HepG2 (cell line): ENCODE data around the gene HSPA1L. TPM values are rescaled to one million over a fixed set of nuclear protein-coding genes. Genes with fewer than 3 reads are reported as not detected.

ENCODE experiments used
- DDIT3 ChIP-seq: sonication (generic); formaldehyde crosslinking; IDR thresholded peaks from 2 replicates; pipeline ENCODE4 v1.4.0; 2020; ENCODE audit warnings: mild to moderate bottlenecking, missing genetic modification reagents
- DNMT3B ChIP-seq: conservative IDR thresholded peaks from 2 replicates; pipeline ENCODE4 v1.6.1; 2016; ENCODE audit warnings: missing biosample characterization, control low read depth
- GABPA ChIP-seq, 2 experiments: IDR thresholded peaks; 2 replicates each; pipeline ENCODE4 v1.6.1; 2011 to 2016; ENCODE audit warnings: low read depth in 2 of 2, low read length in 1 of 2, missing biosample characterization in 1 of 2, missing genetic modification characterization in 1 of 2
- NONO ChIP-seq, 2 experiments: fragments of 450-650 bp in 1 of 2; sonication (generic) in 1 of 2; formaldehyde crosslinking in 1 of 2; IDR thresholded peaks in 1 of 2; conservative IDR thresholded peaks in 1 of 2; 2 replicates each; pipeline versions ENCODE4 v1.6.1 to v1.8.0; 2017 to 2022; ENCODE audit warnings: mild to moderate bottlenecking in 1 of 2, missing genetic modification reagents in 1 of 2, moderate library complexity in 1 of 2
- POGZ ChIP-seq: sonication (generic); formaldehyde crosslinking; IDR thresholded peaks from 2 replicates; pipeline ENCODE4 v1.4.0; 2020; ENCODE audit warnings: mild to moderate bottlenecking, missing genetic modification reagents
- POLR2G ChIP-seq: fragments of 200-400 bp; formaldehyde crosslinking; IDR thresholded peaks from 2 replicates; pipeline ENCODE4 v1.6.1; 2018; ENCODE audit warnings: mild to moderate bottlenecking, low read depth, low read length, moderate library complexity
- PTBP1 ChIP-seq: fragments of 200-400 bp; formaldehyde crosslinking; IDR thresholded peaks from 2 replicates; pipeline ENCODE4 v1.6.1; 2018; ENCODE audit warnings: low read length, low read depth; ENCODE audit not compliant: poor library complexity, severe bottlenecking
- SATB2 ChIP-seq: sonication (generic); formaldehyde crosslinking; IDR thresholded peaks from 2 replicates; pipeline ENCODE4 v1.5.0; 2020; ENCODE audit warnings: missing genetic modification reagents
- SMAD9 ChIP-seq: sonication (generic); formaldehyde crosslinking; IDR thresholded peaks from 2 replicates; pipeline ENCODE4 v1.5.1; 2020; ENCODE audit warnings: mild to moderate bottlenecking, missing genetic modification reagents
- TFAP4 ChIP-seq: sonication (generic); IDR thresholded peaks from 2 replicates; pipeline ENCODE4 v1.6.1; 2016; ENCODE audit warnings: low read depth, borderline replicate concordance
- ZNF619 ChIP-seq: sonication (generic); formaldehyde crosslinking; IDR thresholded peaks from 2 replicates; pipeline ENCODE4 v1.4.0; 2020; ENCODE audit warnings: mild to moderate bottlenecking, missing genetic modification reagents
- ZNF737 ChIP-seq: sonication (generic); formaldehyde crosslinking; IDR thresholded peaks from 2 replicates; pipeline ENCODE4 v1.5.0; 2020; ENCODE audit warnings: missing genetic modification reagents, mild to moderate bottlenecking, borderline replicate concordance
- ZNF747 ChIP-seq: sonication (generic); formaldehyde crosslinking; IDR thresholded peaks from 2 replicates; pipeline ENCODE4 v1.8.1; 2023; ENCODE audit warnings: missing genetic modification reagents, mild to moderate bottlenecking, borderline replicate concordance
- polyA plus RNA-seq, 8 experiments: library from polyadenylated mRNA; depleted of rRNA in 3 of 8; stranded (reverse) in 7 of 8; unstranded in 1 of 8; fragments of >200 nt; fragmentation: Illumina TruSeq in 4 of 8; extraction: Trizol in 4 of 8; gene quantifications; 2 replicates each; pipeline versions ENCODE4 v1.2.1 to v1.2.3, GENCODE V29; 2011 to 2016; ENCODE audit warnings: low read depth in 4 of 8, missing spikeins in 1 of 8, mixed read lengths in 1 of 8; ENCODE audit not compliant: insufficient read depth in 1 of 8
- total RNA-seq, 5 experiments: library from RNA; depleted of rRNA; stranded (reverse); fragments of >200 nt; fragmentation: Illumina TruSeq; extraction: Trizol; gene quantifications; 2 replicates each; pipeline ENCODE4 v1.2.3, GENCODE V29; 2016; ENCODE audit warnings: low read depth in 1 of 5
- TF ChIP-seq, protein P1 (sequence below): sonication (generic); formaldehyde crosslinking; IDR thresholded peaks from 2 replicates; pipeline ENCODE4 v1.4.0; 2020; ENCODE audit warnings: missing genetic modification reagents
- TF ChIP-seq, protein P2 (sequence below): sonication (generic); formaldehyde crosslinking; IDR thresholded peaks from 2 replicates; pipeline ENCODE4 v1.5.1; 2020; ENCODE audit warnings: missing genetic modification reagents, mild to moderate bottlenecking, borderline replicate concordance
- TF ChIP-seq, protein P3 (sequence below): sonication (generic); formaldehyde crosslinking; IDR thresholded peaks from 2 replicates; pipeline ENCODE4 v1.8.0; 2022; ENCODE audit warnings: mild to moderate bottlenecking, missing genetic modification reagents; ENCODE audit not compliant: insufficient replicate concordance

Gene HSPA1L
- total and polyA plus RNA-seq, 2 of the 13 experiments (the other 11 are each of a cell fraction or from before 2014, with no cell fraction given), result 0.55 to 1.0 TPM

- TF ChIP-seq, protein P1, sequence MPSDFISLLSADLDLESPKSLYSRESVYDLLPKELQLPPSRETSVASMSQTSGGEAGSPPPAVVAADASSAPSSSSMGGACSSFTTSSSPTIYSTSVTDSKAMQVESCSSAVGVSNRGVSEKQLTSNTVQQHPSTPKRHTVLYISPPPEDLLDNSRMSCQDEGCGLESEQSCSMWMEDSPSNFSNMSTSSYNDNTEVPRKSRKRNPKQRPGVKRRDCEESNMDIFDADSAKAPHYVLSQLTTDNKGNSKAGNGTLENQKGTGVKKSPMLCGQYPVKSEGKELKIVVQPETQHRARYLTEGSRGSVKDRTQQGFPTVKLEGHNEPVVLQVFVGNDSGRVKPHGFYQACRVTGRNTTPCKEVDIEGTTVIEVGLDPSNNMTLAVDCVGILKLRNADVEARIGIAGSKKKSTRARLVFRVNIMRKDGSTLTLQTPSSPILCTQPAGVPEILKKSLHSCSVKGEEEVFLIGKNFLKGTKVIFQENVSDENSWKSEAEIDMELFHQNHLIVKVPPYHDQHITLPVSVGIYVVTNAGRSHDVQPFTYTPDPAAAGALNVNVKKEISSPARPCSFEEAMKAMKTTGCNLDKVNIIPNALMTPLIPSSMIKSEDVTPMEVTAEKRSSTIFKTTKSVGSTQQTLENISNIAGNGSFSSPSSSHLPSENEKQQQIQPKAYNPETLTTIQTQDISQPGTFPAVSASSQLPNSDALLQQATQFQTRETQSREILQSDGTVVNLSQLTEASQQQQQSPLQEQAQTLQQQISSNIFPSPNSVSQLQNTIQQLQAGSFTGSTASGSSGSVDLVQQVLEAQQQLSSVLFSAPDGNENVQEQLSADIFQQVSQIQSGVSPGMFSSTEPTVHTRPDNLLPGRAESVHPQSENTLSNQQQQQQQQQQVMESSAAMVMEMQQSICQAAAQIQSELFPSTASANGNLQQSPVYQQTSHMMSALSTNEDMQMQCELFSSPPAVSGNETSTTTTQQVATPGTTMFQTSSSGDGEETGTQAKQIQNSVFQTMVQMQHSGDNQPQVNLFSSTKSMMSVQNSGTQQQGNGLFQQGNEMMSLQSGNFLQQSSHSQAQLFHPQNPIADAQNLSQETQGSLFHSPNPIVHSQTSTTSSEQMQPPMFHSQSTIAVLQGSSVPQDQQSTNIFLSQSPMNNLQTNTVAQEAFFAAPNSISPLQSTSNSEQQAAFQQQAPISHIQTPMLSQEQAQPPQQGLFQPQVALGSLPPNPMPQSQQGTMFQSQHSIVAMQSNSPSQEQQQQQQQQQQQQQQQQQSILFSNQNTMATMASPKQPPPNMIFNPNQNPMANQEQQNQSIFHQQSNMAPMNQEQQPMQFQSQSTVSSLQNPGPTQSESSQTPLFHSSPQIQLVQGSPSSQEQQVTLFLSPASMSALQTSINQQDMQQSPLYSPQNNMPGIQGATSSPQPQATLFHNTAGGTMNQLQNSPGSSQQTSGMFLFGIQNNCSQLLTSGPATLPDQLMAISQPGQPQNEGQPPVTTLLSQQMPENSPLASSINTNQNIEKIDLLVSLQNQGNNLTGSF (CRISPR knock-in tag), result no peak
- 0 out of 2 replicates have a peak, but pooled peaks have one; percentile 29 for TF ChIP-seq TFAP4
- TF ChIP-seq POLR2G, result peak; percentile 13; the same call in 1 of the 2 replicates
- 0 out of 2 replicates have a peak, but pooled peaks have one; percentile 20 for TF ChIP-seq ZNF619 (CRISPR knock-in tag)
- TF ChIP-seq, protein P2, sequence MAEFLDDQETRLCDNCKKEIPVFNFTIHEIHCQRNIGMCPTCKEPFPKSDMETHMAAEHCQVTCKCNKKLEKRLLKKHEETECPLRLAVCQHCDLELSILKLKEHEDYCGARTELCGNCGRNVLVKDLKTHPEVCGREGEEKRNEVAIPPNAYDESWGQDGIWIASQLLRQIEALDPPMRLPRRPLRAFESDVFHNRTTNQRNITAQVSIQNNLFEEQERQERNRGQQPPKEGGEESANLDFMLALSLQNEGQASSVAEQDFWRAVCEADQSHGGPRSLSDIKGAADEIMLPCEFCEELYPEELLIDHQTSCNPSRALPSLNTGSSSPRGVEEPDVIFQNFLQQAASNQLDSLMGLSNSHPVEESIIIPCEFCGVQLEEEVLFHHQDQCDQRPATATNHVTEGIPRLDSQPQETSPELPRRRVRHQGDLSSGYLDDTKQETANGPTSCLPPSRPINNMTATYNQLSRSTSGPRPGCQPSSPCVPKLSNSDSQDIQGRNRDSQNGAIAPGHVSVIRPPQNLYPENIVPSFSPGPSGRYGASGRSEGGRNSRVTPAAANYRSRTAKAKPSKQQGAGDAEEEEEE (CRISPR knock-in tag), result no peak
- no peak for TF ChIP-seq PTBP1
- TF ChIP-seq, protein P3, sequence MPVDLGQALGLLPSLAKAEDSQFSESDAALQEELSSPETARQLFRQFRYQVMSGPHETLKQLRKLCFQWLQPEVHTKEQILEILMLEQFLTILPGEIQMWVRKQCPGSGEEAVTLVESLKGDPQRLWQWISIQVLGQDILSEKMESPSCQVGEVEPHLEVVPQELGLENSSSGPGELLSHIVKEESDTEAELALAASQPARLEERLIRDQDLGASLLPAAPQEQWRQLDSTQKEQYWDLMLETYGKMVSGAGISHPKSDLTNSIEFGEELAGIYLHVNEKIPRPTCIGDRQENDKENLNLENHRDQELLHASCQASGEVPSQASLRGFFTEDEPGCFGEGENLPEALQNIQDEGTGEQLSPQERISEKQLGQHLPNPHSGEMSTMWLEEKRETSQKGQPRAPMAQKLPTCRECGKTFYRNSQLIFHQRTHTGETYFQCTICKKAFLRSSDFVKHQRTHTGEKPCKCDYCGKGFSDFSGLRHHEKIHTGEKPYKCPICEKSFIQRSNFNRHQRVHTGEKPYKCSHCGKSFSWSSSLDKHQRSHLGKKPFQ (CRISPR knock-in tag), result peak; percentile 9
- TF ChIP-seq POGZ, result no peak
- no peak for TF ChIP-seq SATB2 (CRISPR knock-in tag)
- TF ChIP-seq GABPA (IDR thresholded peaks at IDR 0.05; ENCODE audit: low read depth, low read length), result no peak
- TF ChIP-seq GABPA (CRISPR knock-in tag; IDR thresholded peaks at IDR 0.05; ENCODE audit: low read depth), result no peak
- TF ChIP-seq DNMT3B (CRISPR knock-in tag), result no peak
- peak; percentile 89; the same call in 1 of the 2 replicates for TF ChIP-seq SMAD9 (CRISPR knock-in tag)
- no peak; the same call in 1 of the 2 replicates for TF ChIP-seq ZNF747 (CRISPR knock-in tag)
- TF ChIP-seq DDIT3, result no peak
- TF ChIP-seq ZNF737 (CRISPR knock-in tag), result no peak
- TF ChIP-seq NONO (IDR thresholded peaks at IDR 0.05), result no peak
- TF ChIP-seq NONO (CRISPR knock-in tag; conservative IDR thresholded peaks at IDR 0.05), result no peak; the same call in none of the 2 replicates
Measured at GRCh38 chr6:31794866-31795615, 20.0 kb downstream of the HSPA1L start (continued).
